HG03175 (cell line): ENCODE results near the gene CABP1.

ENCODE experiments used
- ATAC-seq: cut with Tn5 transposase; IDR thresholded peaks from one replicate; pipeline ENCODE4 v1.9.1; 2021; ENCODE audit warnings: mild to moderate bottlenecking, moderate library complexity; ENCODE audit not compliant: unreplicated experiment

Gene CABP1

GRCh38 chr12:120630104-120630892 is 10.1 kb upstream of the CABP1 start:
- no peak for ATAC-seq

- no peak for ATAC-seq
Observed at GRCh38 chr12:120631097-120631496, 9.3 kb upstream of the CABP1 start.

GRCh38 chr12:120640861-120641833 is 721 bp downstream of the CABP1 start:
- peak; percentile 16 for ATAC-seq

GRCh38 chr12:120642121-120642520 is 1.7 kb downstream of the CABP1 start:
- ATAC-seq, result no peak

GRCh38 chr12:120642826-120643225 is 2.4 kb downstream of the CABP1 start:
- ATAC-seq, result no peak

GRCh38 chr12:120643574-120643973 is 3.1 kb downstream of the CABP1 start:
- no peak for ATAC-seq

GRCh38 chr12:120646044-120646443 is 5.6 kb downstream of the CABP1 start:
- no peak for ATAC-seq

GRCh38 chr12:120647375-120647755 is 6.9 kb downstream of the CABP1 start:
- ATAC-seq, result no peak

- no peak for ATAC-seq
Observed at GRCh38 chr12:120649442-120650232, 9.2 kb downstream of the CABP1 start.

- ATAC-seq, result no peak
Observed at GRCh38 chr12:120650233-120650690, 9.8 kb downstream of the CABP1 start.

GRCh38 chr12:120651821-120652220 is 11.4 kb downstream of the CABP1 start:
- no peak for ATAC-seq

- no peak for ATAC-seq
Observed at GRCh38 chr12:120652656-120653435, 12.4 kb downstream of the CABP1 start.

GRCh38 chr12:120653611-120654010 is 13.2 kb downstream of the CABP1 start:
- no peak for ATAC-seq

GRCh38 chr12:120654656-120655055 is 14.2 kb downstream of the CABP1 start:
- ATAC-seq, result no peak

GRCh38 chr12:120656008-120656407 is 15.6 kb downstream of the CABP1 start:
- no peak for ATAC-seq

GRCh38 chr12:120658286-120659150 is 18.1 kb downstream of the CABP1 start:
- no peak for ATAC-seq

- ATAC-seq, result no peak
Observed at GRCh38 chr12:120659151-120659525, 18.7 kb downstream of the CABP1 start.

GRCh38 chr12:120661432-120661831 is 21.0 kb downstream of the CABP1 start:
- ATAC-seq, result no peak

- ATAC-seq, result no peak
Observed at GRCh38 chr12:120662879-120663278, 22.5 kb downstream of the CABP1 start.
